ENCODE results near the gene DPY19L2. TPM values are rescaled to one million over a fixed set of nuclear protein-coding genes. Genes with fewer than 3 reads are reported as not detected.

The DPY19L2 gene
- total and polyA plus RNA-seq, 9 of the 15 experiments (the other 6 are each of a cell fraction or from before 2014, with no cell fraction given) = 0.05 to 0.13 (median 0.12) TPM; not detected in 3

DNA sequence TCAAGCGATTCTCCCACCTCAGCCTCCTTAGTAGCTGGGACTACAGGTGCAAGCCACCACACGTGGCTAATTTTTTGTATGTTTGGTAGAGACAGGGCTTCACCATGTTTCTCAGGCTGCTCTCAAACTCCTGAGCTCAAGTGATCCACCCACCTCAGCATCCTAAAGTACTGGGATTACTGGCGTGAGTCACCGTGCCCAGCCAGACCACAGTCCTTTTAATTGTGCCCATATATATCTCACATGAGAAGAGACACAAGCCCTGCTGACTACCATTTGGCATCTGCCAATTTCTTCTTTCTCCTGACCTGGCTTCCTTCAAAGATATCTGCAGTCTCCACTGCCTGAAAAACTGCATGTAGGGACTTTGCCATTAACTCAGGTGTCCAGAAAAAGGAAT lies 142.5 kb downstream of the DPY19L2 start:
- Histone ChIP-seq H3K9me1 (ENCODE audit: control insufficient read depth, insufficient read depth, low read length) (no peaks in the 10 kb centered on the region), H3K4me3 (no peak overlapping the region), H3K4me2 (ENCODE audit: insufficient read depth, low read length) (no peak overlapping the region), H4K20me1 (replicated peaks; ENCODE audit: control insufficient read depth, insufficient read depth, low read length) (no peaks in the 10 kb centered on the region), H3K27ac (ENCODE audit: extremely low read depth, low read depth, low read length) (no peak overlapping the region), H3K9ac (ENCODE audit: insufficient read depth in 1 of 2, low read depth in 2 of 2, low read length in 2 of 2) (no peak overlapping the region), H3K4me1 (replicated peaks in 1 of 2; ENCODE audit: control insufficient read depth in 2 of 2, insufficient read depth in 2 of 2, low read length in 2 of 2) (no peaks in the 10 kb centered on the region), H3K79me2 (ENCODE audit: control insufficient read depth, insufficient read depth, low read length) (no peaks in the 10 kb centered on the region), H3K36me3 (ENCODE audit: control insufficient read depth, insufficient read depth, low read length) (no peaks in the 10 kb centered on the region), H2AFZ (ENCODE audit: low read depth, low read length) (no peak overlapping the region), H3K27me3 (ENCODE audit: control insufficient read depth in 2 of 2, insufficient read depth in 2 of 2, low read length in 2 of 2) (no peaks in the 10 kb centered on the region), H3K9me3 (replicated peaks; ENCODE audit: control insufficient read depth, insufficient read depth, low read depth, low read length) (no peaks in the 10 kb centered on the region)
- intact Hi-C loops (cut with micrococcal nuclease) (no loop called here), in situ Hi-C loops (cut with MboI) (no loop called here)
- 4% methylated on average over 4 of the region's 4 CpGs for WGBS (ENCODE audit: insufficient coverage, low coverage, missing lambda C conversion rate)
- FAIRE-seq (no peak), ATAC-seq (no peak), DNase-seq (ENCODE audit: extremely low read depth in 1 of 4, low spot score in 3 of 4) (no peak)
- POLR2A ChIA-PET = no interaction called here
- CTCF ChIA-PET (ENCODE audit: low intra/inter-chr PET ratio) = no interaction called here
- TF ChIP-seq, protein P1, sequence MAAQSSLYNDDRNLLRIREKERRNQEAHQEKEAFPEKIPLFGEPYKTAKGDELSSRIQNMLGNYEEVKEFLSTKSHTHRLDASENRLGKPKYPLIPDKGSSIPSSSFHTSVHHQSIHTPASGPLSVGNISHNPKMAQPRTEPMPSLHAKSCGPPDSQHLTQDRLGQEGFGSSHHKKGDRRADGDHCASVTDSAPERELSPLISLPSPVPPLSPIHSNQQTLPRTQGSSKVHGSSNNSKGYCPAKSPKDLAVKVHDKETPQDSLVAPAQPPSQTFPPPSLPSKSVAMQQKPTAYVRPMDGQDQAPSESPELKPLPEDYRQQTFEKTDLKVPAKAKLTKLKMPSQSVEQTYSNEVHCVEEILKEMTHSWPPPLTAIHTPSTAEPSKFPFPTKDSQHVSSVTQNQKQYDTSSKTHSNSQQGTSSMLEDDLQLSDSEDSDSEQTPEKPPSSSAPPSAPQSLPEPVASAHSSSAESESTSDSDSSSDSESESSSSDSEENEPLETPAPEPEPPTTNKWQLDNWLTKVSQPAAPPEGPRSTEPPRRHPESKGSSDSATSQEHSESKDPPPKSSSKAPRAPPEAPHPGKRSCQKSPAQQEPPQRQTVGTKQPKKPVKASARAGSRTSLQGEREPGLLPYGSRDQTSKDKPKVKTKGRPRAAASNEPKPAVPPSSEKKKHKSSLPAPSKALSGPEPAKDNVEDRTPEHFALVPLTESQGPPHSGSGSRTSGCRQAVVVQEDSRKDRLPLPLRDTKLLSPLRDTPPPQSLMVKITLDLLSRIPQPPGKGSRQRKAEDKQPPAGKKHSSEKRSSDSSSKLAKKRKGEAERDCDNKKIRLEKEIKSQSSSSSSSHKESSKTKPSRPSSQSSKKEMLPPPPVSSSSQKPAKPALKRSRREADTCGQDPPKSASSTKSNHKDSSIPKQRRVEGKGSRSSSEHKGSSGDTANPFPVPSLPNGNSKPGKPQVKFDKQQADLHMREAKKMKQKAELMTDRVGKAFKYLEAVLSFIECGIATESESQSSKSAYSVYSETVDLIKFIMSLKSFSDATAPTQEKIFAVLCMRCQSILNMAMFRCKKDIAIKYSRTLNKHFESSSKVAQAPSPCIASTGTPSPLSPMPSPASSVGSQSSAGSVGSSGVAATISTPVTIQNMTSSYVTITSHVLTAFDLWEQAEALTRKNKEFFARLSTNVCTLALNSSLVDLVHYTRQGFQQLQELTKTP (IDR thresholded peaks at IDR 0.05; ENCODE audit: low read depth in 1 of 2, partially characterized antibody in 2 of 2) = no peak
- TF ChIP-seq EHMT2 (IDR thresholded peaks at IDR 0.05) (no peak), HMG20B (CRISPR knock-in tag; IDR thresholded peaks at IDR 0.05) (no peak), GTF2F1 (IDR thresholded peaks at IDR 0.05; ENCODE audit: low read depth, low read length) (no peak), CBX2 (IDR thresholded peaks at IDR 0.05; ENCODE audit: insufficient read depth, low read length, poor library complexity, severe bottlenecking) (no peak), JUNB (CRISPR knock-in tag; conservative IDR thresholded peaks at IDR 0.05) (no peak), MIER1 (IDR thresholded peaks at IDR 0.05; ENCODE audit: low read depth) (no peak)
- TF ChIP-seq, protein P2, sequence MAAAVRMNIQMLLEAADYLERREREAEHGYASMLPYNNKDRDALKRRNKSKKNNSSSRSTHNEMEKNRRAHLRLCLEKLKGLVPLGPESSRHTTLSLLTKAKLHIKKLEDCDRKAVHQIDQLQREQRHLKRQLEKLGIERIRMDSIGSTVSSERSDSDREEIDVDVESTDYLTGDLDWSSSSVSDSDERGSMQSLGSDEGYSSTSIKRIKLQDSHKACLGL (CRISPR knock-in tag; IDR thresholded peaks at IDR 0.05; ENCODE audit: borderline replicate concordance, poor library complexity, severe bottlenecking) = no peak
- TF ChIP-seq, protein P3, sequence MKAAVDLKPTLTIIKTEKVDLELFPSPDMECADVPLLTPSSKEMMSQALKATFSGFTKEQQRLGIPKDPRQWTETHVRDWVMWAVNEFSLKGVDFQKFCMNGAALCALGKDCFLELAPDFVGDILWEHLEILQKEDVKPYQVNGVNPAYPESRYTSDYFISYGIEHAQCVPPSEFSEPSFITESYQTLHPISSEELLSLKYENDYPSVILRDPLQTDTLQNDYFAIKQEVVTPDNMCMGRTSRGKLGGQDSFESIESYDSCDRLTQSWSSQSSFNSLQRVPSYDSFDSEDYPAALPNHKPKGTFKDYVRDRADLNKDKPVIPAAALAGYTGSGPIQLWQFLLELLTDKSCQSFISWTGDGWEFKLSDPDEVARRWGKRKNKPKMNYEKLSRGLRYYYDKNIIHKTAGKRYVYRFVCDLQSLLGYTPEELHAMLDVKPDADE (conservative IDR thresholded peaks at IDR 0.05; ENCODE audit: control insufficient read depth, low read depth, low read length) = no peak
- BruUV-seq (replicated peaks) = no TSS peak
